A549 (cell line): Measurements from ENCODE around the gene TIMM21. TPM values are rescaled to one million over a fixed set of nuclear protein-coding genes. Genes with fewer than 3 reads are reported as not detected.

ENCODE experiments used
- ATAC-seq, 2 experiments: fragments of 200-7000 bp in 1 of 2; fragments of >200 bp in 1 of 2; cut with Nextera tagmentation in 1 of 2; cut with Tn5 transposase in 1 of 2; 3 replicates each; pipeline versions ENCODE4 v1.8.0 to v1.9.1; 2018 to 2020; ENCODE audit warnings: mild to moderate bottlenecking in 1 of 2, moderate library complexity in 1 of 2
- CTCF ChIA-PET: fragments of 300-600 bp; sonication (Branson Sonifier 250); formaldehyde crosslinking; extraction: SDS; loops from one replicate; lab custom pipeline; 2021; ENCODE audit warnings: antibody characterized with exemption, inconsistent platforms; lab: Yijun Ruan, JAX
- POLR2A ChIA-PET: fragments of 350-600 bp; formaldehyde crosslinking; extraction: SDS; loops from one replicate; lab custom pipeline; 2021; ENCODE audit warnings: antibody characterized with exemption, inconsistent platforms; lab: Yijun Ruan, JAX
- DNase-seq, 2 experiments: peaks; one replicate each; pipeline versions ENCODE4 v3.0.0 to v3.0.0-alpha.2; 2011 to 2016; ENCODE audit warnings: low read depth in 1 of 2, low spot score in 1 of 2
- FAIRE-seq: peaks from 2 replicates; lab custom pipeline; 2011; peaks lifted over from hg19 to GRCh38; lab: Jason Lieb, UNC
- H3K27ac ChIP-seq, 2 experiments: fragments of >200 bp; sonication (Bioruptor Twin); formaldehyde crosslinking; 3 replicates each; pipeline ENCODE4 v1.5.1; 2016 to 2017
- H3K4me1 ChIP-seq: fragments of >200 bp; sonication (Bioruptor Twin); formaldehyde crosslinking; 3 replicates; pipeline ENCODE4 v1.6.1; 2016
- H3K4me2 ChIP-seq: fragments of >200 bp; sonication (Bioruptor Twin); formaldehyde crosslinking; 3 replicates; pipeline ENCODE4 v1.6.1; 2016
- H3K4me3 ChIP-seq: fragments of >200 bp; sonication (Bioruptor Twin); formaldehyde crosslinking; 3 replicates; pipeline ENCODE4 v1.5.1; 2016
- H3K9me3 ChIP-seq: fragments of >200 bp; sonication (Bioruptor Twin); formaldehyde crosslinking; 3 replicates; pipeline ENCODE4 v1.6.1; 2016
- CBX2 ChIP-seq: fragments of 200-600 bp; sonication (generic); IDR thresholded peaks from 2 replicates; pipeline ENCODE4 v1.6.1; 2016; ENCODE audit warnings: low read depth, mild to moderate bottlenecking, borderline replicate concordance
- ESRRA ChIP-seq: fragments of 150-350 bp; IDR thresholded peaks from 2 replicates; pipeline ENCODE4 v1.6.1; 2014; ENCODE audit warnings: mild to moderate bottlenecking, low read length, borderline replicate concordance
- FOXS1 ChIP-seq: fragments of 250-450 bp; sonication (Bioruptor Pico); IDR thresholded peaks from 2 replicates; pipeline ENCODE4 v1.5.0; 2020; ENCODE audit warnings: mild to moderate bottlenecking, moderate library complexity
- GATA3 ChIP-seq: IDR thresholded peaks from 2 replicates; pipeline ENCODE4 v1.6.1; 2012; ENCODE audit warnings: borderline replicate concordance
- HOXA7 ChIP-seq: fragments of 250-450 bp; sonication (Bioruptor Pico); IDR thresholded peaks from 2 replicates; pipeline ENCODE4 v1.5.0; 2020; ENCODE audit warnings: mild to moderate bottlenecking, moderate library complexity
- HOXB13 ChIP-seq: fragments of 250-450 bp; sonication (Bioruptor Pico); IDR thresholded peaks from 2 replicates; pipeline ENCODE4 v1.5.0; 2020; ENCODE audit warnings: low read depth, mild to moderate bottlenecking, moderate library complexity
- MAFK ChIP-seq: fragments of 450-650 bp; IDR thresholded peaks from 2 replicates; pipeline ENCODE4 v1.6.1; 2014; ENCODE audit not compliant: partially characterized antibody
- MAZ ChIP-seq: fragments of 150-350 bp; IDR thresholded peaks from 2 replicates; pipeline ENCODE4 v1.6.1; 2014; ENCODE audit warnings: antibody characterized with exemption, low read depth, low read length, borderline replicate concordance
- NR3C1 ChIP-seq: fragments of >200 bp; sonication (Bioruptor Twin); formaldehyde crosslinking; IDR thresholded peaks from 3 replicates; pipeline ENCODE4 v1.6.1; 2017
- POLR2AphosphoS2 ChIP-seq: conservative IDR thresholded peaks from 2 replicates; pipeline ENCODE4 v1.6.1; 2012; ENCODE audit warnings: low read length, improper control_type of control experiment, inconsistent platforms
- RAD21 ChIP-seq, 2 experiments: fragments of >200 bp in 1 of 2; sonication (Bioruptor Twin) in 1 of 2; formaldehyde crosslinking in 1 of 2; IDR thresholded peaks in 1 of 2; conservative IDR thresholded peaks in 1 of 2; 2 replicates in 1 of 2; 3 replicates in 1 of 2; pipeline ENCODE4 v1.6.1; 2012 to 2018; ENCODE audit warnings: inconsistent platforms in 1 of 2
- RFX5 ChIP-seq: fragments of 450-650 bp; IDR thresholded peaks from 2 replicates; pipeline ENCODE4 v1.7.1; 2014; ENCODE audit warnings: antibody characterized with exemption, mild to moderate bottlenecking, moderate library complexity
- RNF2 ChIP-seq: fragments of 200-600 bp; sonication (generic); IDR thresholded peaks from 2 replicates; pipeline ENCODE4 v1.6.1; 2016; ENCODE audit warnings: low read depth, mild to moderate bottlenecking, antibody characterized with exemption, moderate library complexity, borderline replicate concordance
- SMC3 ChIP-seq: fragments of >200 bp; sonication (Bioruptor Twin); formaldehyde crosslinking; IDR thresholded peaks from 3 replicates; pipeline ENCODE4 v1.6.1; 2018; ENCODE audit warnings: inconsistent platforms
- SREBF2 ChIP-seq: fragments of 450-650 bp; IDR thresholded peaks from 2 replicates; pipeline ENCODE4 v1.6.1; 2014; ENCODE audit warnings: mild to moderate bottlenecking, moderate library complexity
- TP53 ChIP-seq: fragments of 250-450 bp; sonication (Bioruptor Pico); IDR thresholded peaks from 2 replicates; pipeline ENCODE4 v1.5.0; 2021; ENCODE audit warnings: mild to moderate bottlenecking, moderate library complexity
- ZC3H11A ChIP-seq: fragments of 450-650 bp; IDR thresholded peaks from 2 replicates; pipeline ENCODE4 v1.6.1; 2014; ENCODE audit warnings: antibody characterized with exemption, mild to moderate bottlenecking
- ZFP36 ChIP-seq: fragments of 450-650 bp; IDR thresholded peaks from 2 replicates; pipeline ENCODE4 v1.6.1; 2014; ENCODE audit warnings: borderline replicate concordance; ENCODE audit not compliant: partially characterized antibody
- ZNF302 ChIP-seq: fragments of 250-450 bp; sonication (Bioruptor Pico); IDR thresholded peaks from 2 replicates; pipeline ENCODE4 v1.9.0; 2021; ENCODE audit warnings: inconsistent platforms, mild to moderate bottlenecking, moderate library complexity
- ZSCAN20 ChIP-seq: fragments of 250-450 bp; sonication (Bioruptor Pico); IDR thresholded peaks from 2 replicates; pipeline ENCODE4 v1.8.0; 2022; ENCODE audit warnings: mild to moderate bottlenecking, moderate library complexity
- WGBS: methylation state at CpG from one replicate; pipeline ENCODE4 v1.1.6; 2017; ENCODE audit errors: missing lambda C conversion rate; 5-methylcytosine and 5-hydroxymethylcytosine counted together
- polyA plus RNA-seq, 4 experiments: library from polyadenylated mRNA; depleted of rRNA in 3 of 4; stranded (reverse); fragments of >200 nt; fragmentation: RNase III in 1 of 4; extraction: RNeasy Plus Mini Kit Qiagen cat#74134 plus additional on column Dnase treatment in 1 of 4; gene quantifications; 2 replicates in 3 of 4; 3 replicates in 1 of 4; pipeline ENCODE4 v1.2.3, GENCODE V29; 2011 to 2017
- TF ChIP-seq, protein P1 (sequence below): fragments of 150-350 bp; IDR thresholded peaks from 2 replicates; pipeline ENCODE4 v1.6.1; 2014; ENCODE audit warnings: low read depth, mild to moderate bottlenecking, low read length
- TF ChIP-seq, protein P2 (sequence below): fragments of >200 bp; sonication (Bioruptor Twin); formaldehyde crosslinking; IDR thresholded peaks from 3 replicates; pipeline ENCODE4 v1.5.1; 2016
- TF ChIP-seq, protein P3 (sequence below): fragments of >200 bp; sonication (Bioruptor Twin); formaldehyde crosslinking; IDR thresholded peaks from 2 replicates; pipeline ENCODE4 v1.6.1; 2016
- TF ChIP-seq, protein P4 (sequence below): fragments of 250-450 bp; sonication (Bioruptor Pico); IDR thresholded peaks from 2 replicates; pipeline ENCODE4 v1.5.0; 2021; ENCODE audit warnings: mild to moderate bottlenecking, moderate library complexity, borderline replicate concordance

The TIMM21 gene
- polyA plus RNA-seq, 2 of the 4 experiments (the other 2 are of a cell fraction): 61.4 to 64.6 TPM

DNA sequence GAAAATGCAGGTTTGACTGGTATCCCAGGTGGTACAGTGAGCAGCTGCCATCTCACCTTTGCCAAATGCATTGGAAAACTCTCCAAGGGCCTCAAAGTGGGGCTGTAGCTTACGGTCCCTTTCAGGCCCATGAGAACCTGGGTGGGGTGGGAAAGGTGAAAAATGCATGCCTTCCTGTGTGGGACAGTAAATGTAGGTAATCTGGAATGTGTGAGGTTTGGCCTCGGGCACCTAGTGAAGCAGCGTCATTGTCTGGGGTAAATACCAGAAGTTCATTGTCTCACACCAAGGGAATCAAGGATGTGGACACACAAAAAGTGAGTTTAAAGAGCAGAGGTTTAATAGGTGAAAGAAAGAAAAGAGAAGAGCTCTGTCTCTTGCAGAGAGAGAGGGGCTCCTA, 36.6 kb downstream of the TIMM21 start:
- H3K4me2 ChIP-seq: no peak overlapping the region
- no peak overlapping the region for H3K4me3 ChIP-seq
- no peak for TF ChIP-seq HOXA7 (CRISPR knock-in tag)
- no peak for TF ChIP-seq RNF2
- no peak for TF ChIP-seq CBX2
- no peak for TF ChIP-seq GATA3
- TF ChIP-seq TP53: no peak
- TF ChIP-seq ZSCAN20 (CRISPR knock-in tag): no peak
- no peak for TF ChIP-seq ZC3H11A
- no peak for TF ChIP-seq MAZ
- TF ChIP-seq, protein P1, sequence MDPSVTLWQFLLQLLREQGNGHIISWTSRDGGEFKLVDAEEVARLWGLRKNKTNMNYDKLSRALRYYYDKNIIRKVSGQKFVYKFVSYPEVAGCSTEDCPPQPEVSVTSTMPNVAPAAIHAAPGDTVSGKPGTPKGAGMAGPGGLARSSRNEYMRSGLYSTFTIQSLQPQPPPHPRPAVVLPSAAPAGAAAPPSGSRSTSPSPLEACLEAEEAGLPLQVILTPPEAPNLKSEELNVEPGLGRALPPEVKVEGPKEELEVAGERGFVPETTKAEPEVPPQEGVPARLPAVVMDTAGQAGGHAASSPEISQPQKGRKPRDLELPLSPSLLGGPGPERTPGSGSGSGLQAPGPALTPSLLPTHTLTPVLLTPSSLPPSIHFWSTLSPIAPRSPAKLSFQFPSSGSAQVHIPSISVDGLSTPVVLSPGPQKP: no peak
- no peaks in the 10 kb centered on the region for H3K4me1 ChIP-seq
- ChIA-PET CTCF (interaction anchor here (0.8 kb wide), 1 partner anchor 10 kb away, joined by 3 read pairs; no protein-coding TSS in a partner anchor), POLR2A (no interaction called here)
- H3K9me3 ChIP-seq: no peaks in the 10 kb centered on the region
- ATAC-seq: no peak
- 38% methylated on average over 3 of the region's 3 CpGs for WGBS
- no peak for FAIRE-seq
- no peak overlapping the region for H3K27ac ChIP-seq
- DNase-seq: no peak

DNA sequence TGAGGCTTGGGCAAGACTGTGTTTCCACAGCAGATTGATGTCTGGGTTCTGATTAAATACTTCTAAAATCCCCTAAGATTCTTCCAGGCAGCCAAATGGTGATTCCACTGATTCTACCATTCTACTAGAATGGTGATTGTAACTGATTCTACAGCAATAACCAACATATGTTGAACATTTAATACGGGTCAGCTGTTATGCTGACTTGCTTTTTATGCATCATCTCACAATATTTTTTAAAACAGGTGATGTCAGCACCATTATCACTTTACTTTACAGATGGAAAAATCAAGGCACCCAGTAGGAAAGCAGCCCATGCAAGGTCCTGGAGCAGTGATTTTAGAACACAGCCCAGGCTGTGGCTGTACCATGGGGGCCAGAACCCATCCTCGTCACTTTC, 37.5 kb downstream of the TIMM21 start:
- Histone ChIP-seq H3K9me3 (no peaks in the 10 kb centered on the region), H3K27ac (no peak overlapping the region), H3K4me3 (no peak overlapping the region), H3K4me2 (no peak overlapping the region), H3K4me1 (no peaks in the 10 kb centered on the region)
- CTCF ChIA-PET: interaction anchor here (0.8 kb wide), 1 partner anchor 9 kb away, joined by 3 read pairs; no protein-coding TSS in a partner anchor
- FAIRE-seq (no peak), DNase-seq (no peak)
- 27% methylated on average over 2 of the region's 2 CpGs for WGBS
- no peak for TF ChIP-seq CBX2
- TF ChIP-seq MAFK: peak; percentile 45
- TF ChIP-seq, protein P2, sequence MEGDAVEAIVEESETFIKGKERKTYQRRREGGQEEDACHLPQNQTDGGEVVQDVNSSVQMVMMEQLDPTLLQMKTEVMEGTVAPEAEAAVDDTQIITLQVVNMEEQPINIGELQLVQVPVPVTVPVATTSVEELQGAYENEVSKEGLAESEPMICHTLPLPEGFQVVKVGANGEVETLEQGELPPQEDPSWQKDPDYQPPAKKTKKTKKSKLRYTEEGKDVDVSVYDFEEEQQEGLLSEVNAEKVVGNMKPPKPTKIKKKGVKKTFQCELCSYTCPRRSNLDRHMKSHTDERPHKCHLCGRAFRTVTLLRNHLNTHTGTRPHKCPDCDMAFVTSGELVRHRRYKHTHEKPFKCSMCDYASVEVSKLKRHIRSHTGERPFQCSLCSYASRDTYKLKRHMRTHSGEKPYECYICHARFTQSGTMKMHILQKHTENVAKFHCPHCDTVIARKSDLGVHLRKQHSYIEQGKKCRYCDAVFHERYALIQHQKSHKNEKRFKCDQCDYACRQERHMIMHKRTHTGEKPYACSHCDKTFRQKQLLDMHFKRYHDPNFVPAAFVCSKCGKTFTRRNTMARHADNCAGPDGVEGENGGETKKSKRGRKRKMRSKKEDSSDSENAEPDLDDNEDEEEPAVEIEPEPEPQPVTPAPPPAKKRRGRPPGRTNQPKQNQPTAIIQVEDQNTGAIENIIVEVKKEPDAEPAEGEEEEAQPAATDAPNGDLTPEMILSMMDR: no peak
- TF ChIP-seq, all 56 proteins: peak for 1
- ATAC-seq: no peak
- POLR2A ChIA-PET: no interaction called here

DNA sequence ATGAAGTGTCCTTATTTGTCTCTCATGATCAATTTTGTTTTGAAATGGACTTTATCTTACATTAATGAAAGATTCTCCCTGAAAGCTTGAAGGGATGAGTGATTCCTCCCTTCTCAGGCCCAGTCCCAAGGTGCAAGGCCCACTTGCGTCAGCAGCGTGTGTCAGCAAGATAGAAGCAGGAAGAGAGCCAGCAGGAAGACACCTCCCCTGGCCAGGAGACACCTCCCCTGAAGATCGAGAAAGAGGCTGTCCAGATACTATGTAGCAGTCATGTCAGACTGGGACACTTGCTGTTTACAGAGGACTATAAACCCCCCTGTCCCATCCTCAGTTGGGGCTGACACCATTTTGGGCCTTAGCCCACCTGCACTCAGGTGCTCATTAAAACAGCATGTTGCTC, 38.3 kb downstream of the TIMM21 start:
- CTCF ChIA-PET: no interaction called here
- no peak overlapping the region for H3K27ac ChIP-seq

More for the DNA sequence above, 38.3 kb downstream of the TIMM21 start:
- H3K4me1 ChIP-seq: no peaks in the 10 kb centered on the region
- no peak for TF ChIP-seq POLR2AphosphoS2
- TF ChIP-seq ZFP36: no peak
- TF ChIP-seq RAD21 (conservative IDR thresholded peaks at IDR 0.05 in 1 of 2, IDR thresholded peaks at IDR 0.05 in 1 of 2): no peak
- no peak for TF ChIP-seq ZNF302 (CRISPR knock-in tag)
- no peak for TF ChIP-seq ESRRA
- no peak for TF ChIP-seq NR3C1
- no peak for TF ChIP-seq ZSCAN20 (CRISPR knock-in tag)
- TF ChIP-seq SMC3: no peak
- TF ChIP-seq, protein P1: no peak
- TF ChIP-seq MAZ: no peak
- TF ChIP-seq FOXS1 (CRISPR knock-in tag): no peak
- no peak for TF ChIP-seq CBX2
- TF ChIP-seq, protein P3, sequence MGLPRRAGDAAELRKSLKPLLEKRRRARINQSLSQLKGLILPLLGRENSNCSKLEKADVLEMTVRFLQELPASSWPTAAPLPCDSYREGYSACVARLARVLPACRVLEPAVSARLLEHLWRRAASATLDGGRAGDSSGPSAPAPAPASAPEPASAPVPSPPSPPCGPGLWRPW: no peak
- no peak for TF ChIP-seq HOXB13 (CRISPR knock-in tag)
- TF ChIP-seq RFX5: no peak
- no peak for TF ChIP-seq SREBF2
- TF ChIP-seq HOXA7 (CRISPR knock-in tag): no peak
- TF ChIP-seq, protein P4, sequence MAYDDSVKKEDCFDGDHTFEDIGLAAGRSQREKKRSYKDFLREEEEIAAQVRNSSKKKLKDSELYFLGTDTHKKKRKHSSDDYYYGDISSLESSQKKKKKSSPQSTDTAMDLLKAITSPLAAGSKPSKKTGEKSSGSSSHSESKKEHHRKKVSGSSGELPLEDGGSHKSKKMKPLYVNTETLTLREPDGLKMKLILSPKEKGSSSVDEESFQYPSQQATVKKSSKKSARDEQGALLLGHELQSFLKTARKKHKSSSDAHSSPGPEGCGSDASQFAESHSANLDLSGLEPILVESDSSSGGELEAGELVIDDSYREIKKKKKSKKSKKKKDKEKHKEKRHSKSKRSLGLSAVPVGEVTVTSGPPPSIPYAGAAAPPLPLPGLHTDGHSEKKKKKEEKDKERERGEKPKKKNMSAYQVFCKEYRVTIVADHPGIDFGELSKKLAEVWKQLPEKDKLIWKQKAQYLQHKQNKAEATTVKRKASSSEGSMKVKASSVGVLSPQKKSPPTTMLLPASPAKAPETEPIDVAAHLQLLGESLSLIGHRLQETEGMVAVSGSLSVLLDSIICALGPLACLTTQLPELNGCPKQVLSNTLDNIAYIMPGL (CRISPR knock-in tag): no peak
- H3K4me2 ChIP-seq: no peak overlapping the region
- FAIRE-seq (no peak), ATAC-seq (no peak), DNase-seq (no peak)
- no peak overlapping the region for H3K4me3 ChIP-seq
- POLR2A ChIA-PET: no interaction called here
- whole genome bisulfite sequencing: 63% methylated on average over 3 of the region's 3 CpGs
- H3K9me3 ChIP-seq: no peaks in the 10 kb centered on the region
